HEK293 (cell line): Measurements from ENCODE around the gene TMEM234.

Source experiments
- CTCF ChIA-PET: fragments of 350-600 bp; formaldehyde crosslinking; extraction: SDS; loops from one replicate; lab custom pipeline; 2021; ENCODE audit warnings: antibody characterized with exemption; lab: Yijun Ruan, JAX
- POLR2A ChIA-PET: fragments of 300-600 bp; formaldehyde crosslinking; extraction: SDS; loops from one replicate; lab custom pipeline; 2020; ENCODE audit warnings: antibody characterized with exemption, inconsistent platforms; lab: Yijun Ruan, JAX
- H3K27ac ChIP-seq: fragments of 200-500 bp; sonication (Bioruptor generic); 2 replicates; pipeline ENCODE4 v1.5.1; 2014; ENCODE audit warnings: low read depth, low read length, control low read depth, inconsistent platforms; ENCODE audit errors: extremely low read depth
- H3K36me3 ChIP-seq, 2 experiments: fragments of 200-500 bp in 1 of 2; sonication (Bioruptor generic) in 1 of 2; 1 replicate in 1 of 2; 2 replicates in 1 of 2; pipeline ENCODE4 v1.5.1; 2014 to 2017; ENCODE audit warnings: inconsistent platforms in 2 of 2, low read length in 2 of 2; ENCODE audit not compliant: control insufficient read depth in 2 of 2, insufficient read depth in 1 of 2
- H3K4me1 ChIP-seq: fragments of 200-500 bp; sonication (Bioruptor generic); 2 replicates; pipeline ENCODE4 v1.5.1; 2014; ENCODE audit warnings: mild to moderate bottlenecking, low read length, inconsistent platforms; ENCODE audit not compliant: control insufficient read depth, insufficient read depth
- H3K4me3 ChIP-seq: 2 replicates; pipeline ENCODE4 v1.5.1; 2011; ENCODE audit warnings: low read depth, mild to moderate bottlenecking, control low read depth, low read length, moderate library complexity
- H3K9me3 ChIP-seq: fragments of 200-500 bp; sonication (Bioruptor generic); 2 replicates; pipeline ENCODE4 v1.5.1; 2014; ENCODE audit warnings: low read depth, low read length, inconsistent platforms; ENCODE audit not compliant: control insufficient read depth, insufficient read depth
- GLIS1 ChIP-seq: fragments of 450-650 bp; formaldehyde crosslinking; IDR thresholded peaks from 2 replicates; pipeline ENCODE4 v1.5.1; 2016; ENCODE audit warnings: missing biosample characterization, missing genetic modification characterization
- GLIS2 ChIP-seq: fragments of 450-650 bp; formaldehyde crosslinking; IDR thresholded peaks from 2 replicates; pipeline ENCODE4 v1.5.1; 2016; ENCODE audit warnings: missing biosample characterization, missing genetic modification characterization
- MZF1 ChIP-seq: fragments of 450-650 bp; formaldehyde crosslinking; IDR thresholded peaks from 2 replicates; pipeline ENCODE4 v1.5.1; 2017; ENCODE audit warnings: missing biosample characterization, missing genetic modification characterization, borderline replicate concordance
- ZIC2 ChIP-seq: fragments of 450-650 bp; formaldehyde crosslinking; IDR thresholded peaks from 2 replicates; pipeline ENCODE4 v1.5.1; 2016; ENCODE audit warnings: missing biosample characterization, missing genetic modification characterization
- ZNF26 ChIP-seq: fragments of 450-650 bp; formaldehyde crosslinking; IDR thresholded peaks from 2 replicates; pipeline ENCODE4 v1.5.1; 2016; ENCODE audit warnings: missing biosample characterization, missing genetic modification characterization
- ZNF366 ChIP-seq: fragments of 450-650 bp; formaldehyde crosslinking; conservative IDR thresholded peaks from 2 replicates; pipeline ENCODE4 v1.5.1; 2016; ENCODE audit warnings: missing biosample characterization, missing genetic modification characterization
- ZNF37A ChIP-seq: fragments of 450-650 bp; IDR thresholded peaks from 2 replicates; pipeline ENCODE4 v1.5.1; 2018; ENCODE audit warnings: missing biosample characterization, missing genetic modification characterization
- ZNF529 ChIP-seq: fragments of 450-650 bp; formaldehyde crosslinking; IDR thresholded peaks from 2 replicates; pipeline ENCODE4 v1.5.1; 2017; ENCODE audit warnings: missing genetic modification characterization, missing biosample characterization; ENCODE audit not compliant: insufficient replicate concordance
- ZNF558 ChIP-seq: fragments of 450-650 bp; formaldehyde crosslinking; IDR thresholded peaks from 2 replicates; pipeline ENCODE4 v1.5.1; 2016; ENCODE audit warnings: missing biosample characterization, missing genetic modification characterization
- ZNF580 ChIP-seq: fragments of 450-650 bp; formaldehyde crosslinking; IDR thresholded peaks from 2 replicates; pipeline ENCODE4 v1.5.1; 2016; ENCODE audit warnings: missing biosample characterization, missing genetic modification characterization
- ZNF600 ChIP-seq: fragments of 450-650 bp; formaldehyde crosslinking; IDR thresholded peaks from 2 replicates; pipeline ENCODE4 v1.5.1; 2016; ENCODE audit warnings: missing biosample characterization, missing genetic modification characterization
- ZNF626 ChIP-seq: fragments of 450-650 bp; sonication (Bioruptor Pico); formaldehyde crosslinking; IDR thresholded peaks from 2 replicates; pipeline ENCODE4 v1.5.1; 2018; ENCODE audit warnings: missing biosample characterization, missing genetic modification characterization, inconsistent platforms
- TF ChIP-seq, protein P1 (sequence below): fragments of 450-650 bp; formaldehyde crosslinking; IDR thresholded peaks from 2 replicates; pipeline ENCODE4 v1.5.1; 2016; ENCODE audit warnings: missing biosample characterization, missing genetic modification characterization
- TF ChIP-seq, protein P2 (sequence below): fragments of 450-650 bp; formaldehyde crosslinking; IDR thresholded peaks from 2 replicates; pipeline ENCODE4 v1.5.1; 2016; ENCODE audit warnings: missing biosample characterization, missing genetic modification characterization

Gene TMEM234

DNA sequence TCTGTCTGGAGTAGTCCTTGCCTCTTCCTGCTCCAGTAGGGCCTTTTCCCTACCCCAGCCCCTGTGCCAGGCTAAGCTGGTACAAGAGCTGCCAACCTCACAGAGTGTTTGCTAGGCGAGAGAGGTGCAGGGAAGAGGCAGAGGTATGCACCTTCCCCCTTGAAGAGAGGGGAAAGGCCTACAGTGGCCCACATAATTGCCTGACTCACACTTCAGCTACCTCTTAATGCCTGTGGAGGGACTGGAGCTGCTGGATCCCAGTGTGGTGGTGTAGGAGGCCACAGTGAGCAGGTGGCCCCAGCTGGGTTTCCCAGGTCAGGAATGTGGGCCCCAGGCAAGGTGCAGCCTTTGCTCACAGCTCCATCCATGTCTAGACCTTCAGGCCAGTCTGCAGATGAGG is 25.1 kb downstream of the TMEM234 start:
- ChIA-PET CTCF (no interaction called here), POLR2A (interaction anchor here (0.7 to 5.0 kb wide), 8 partner anchors 9 to 139 kb away, joined by 3 to 25 read pairs (median 4); partner anchors contain the start of genes MARCKSL1 and TXLNA)
- no peak overlapping the region for H3K27ac ChIP-seq
- no peaks in the 10 kb centered on the region; the same call in 1 of the 2 replicates for H3K4me1 ChIP-seq
- no peaks in the 10 kb centered on the region for H3K9me3 ChIP-seq
- H3K36me3 ChIP-seq = peaks cover 13 to 71% of the 10 kb centered on the region in 2 experiments; a peak in 2 of 3 replicates
- TF ChIP-seq ZNF26 (tag by site-specific recombination) (no peak), ZNF580 (tag by site-specific recombination) (no peak), ZNF37A (tag by site-specific recombination) (no peak), ZNF366 (tag by site-specific recombination) (0 out of 2 replicates have a peak, but pooled peaks have one; percentile 22), ZNF626 (tag by site-specific recombination) (no peak), GLIS2 (tag by site-specific recombination) (0 out of 2 replicates have a peak, but pooled peaks have one; percentile 17), ZIC2 (peak; percentile 20; the same call in 1 of the 2 replicates), MZF1 (tag by site-specific recombination) (no peak)
- TF ChIP-seq, protein P1, sequence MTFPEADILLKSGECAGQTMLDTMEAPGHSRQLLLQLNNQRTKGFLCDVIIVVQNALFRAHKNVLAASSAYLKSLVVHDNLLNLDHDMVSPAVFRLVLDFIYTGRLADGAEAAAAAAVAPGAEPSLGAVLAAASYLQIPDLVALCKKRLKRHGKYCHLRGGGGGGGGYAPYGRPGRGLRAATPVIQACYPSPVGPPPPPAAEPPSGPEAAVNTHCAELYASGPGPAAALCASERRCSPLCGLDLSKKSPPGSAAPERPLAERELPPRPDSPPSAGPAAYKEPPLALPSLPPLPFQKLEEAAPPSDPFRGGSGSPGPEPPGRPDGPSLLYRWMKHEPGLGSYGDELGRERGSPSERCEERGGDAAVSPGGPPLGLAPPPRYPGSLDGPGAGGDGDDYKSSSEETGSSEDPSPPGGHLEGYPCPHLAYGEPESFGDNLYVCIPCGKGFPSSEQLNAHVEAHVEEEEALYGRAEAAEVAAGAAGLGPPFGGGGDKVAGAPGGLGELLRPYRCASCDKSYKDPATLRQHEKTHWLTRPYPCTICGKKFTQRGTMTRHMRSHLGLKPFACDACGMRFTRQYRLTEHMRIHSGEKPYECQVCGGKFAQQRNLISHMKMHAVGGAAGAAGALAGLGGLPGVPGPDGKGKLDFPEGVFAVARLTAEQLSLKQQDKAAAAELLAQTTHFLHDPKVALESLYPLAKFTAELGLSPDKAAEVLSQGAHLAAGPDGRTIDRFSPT = 0 out of 2 replicates have a peak, but pooled peaks have one; percentile 35
- TF ChIP-seq, all 188 proteins: peak for 4
- no peak overlapping the region for H3K4me3 ChIP-seq

DNA sequence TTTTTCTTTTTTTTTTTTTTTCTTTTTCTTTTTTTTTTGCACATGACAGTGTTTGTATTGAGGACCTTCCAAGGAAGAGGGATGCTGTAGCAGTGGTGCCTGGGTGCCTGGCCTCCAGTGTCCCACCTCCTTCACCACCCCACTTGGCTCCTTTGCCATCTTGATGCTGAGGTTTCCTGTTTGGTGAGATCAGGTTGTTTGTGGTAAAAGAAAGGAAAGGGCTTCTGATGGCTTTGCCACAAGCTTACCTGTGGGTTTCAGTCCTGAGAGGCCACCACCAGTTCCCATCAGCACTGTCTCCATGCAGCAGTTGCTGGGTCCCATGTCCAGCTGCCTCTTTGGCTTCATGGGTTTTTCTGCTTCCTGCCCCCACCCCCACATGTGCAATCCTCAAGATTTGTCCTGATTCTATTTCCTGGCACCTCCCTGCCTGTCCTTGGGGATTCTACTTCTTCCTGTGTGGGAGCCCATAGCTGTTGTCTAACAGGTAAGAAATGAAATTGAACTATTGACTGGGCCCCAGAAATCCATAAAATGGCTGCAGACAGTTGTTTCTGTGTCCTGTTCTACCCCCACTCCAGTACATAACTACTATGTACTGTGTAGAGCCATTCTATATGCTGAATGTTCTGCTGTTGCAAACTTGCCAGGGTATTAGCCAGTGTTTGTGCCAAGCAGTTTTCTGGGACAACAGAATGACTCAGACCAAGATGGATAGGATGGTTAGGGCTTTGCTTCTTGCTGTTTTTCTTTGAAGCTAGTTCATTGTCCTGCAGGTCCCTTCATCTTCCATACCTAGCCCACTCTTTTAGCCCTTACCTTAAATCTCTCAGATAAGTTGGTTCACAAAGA is 26.0 kb downstream of the TMEM234 start:
- Histone ChIP-seq H3K9me3 (no peaks in the 10 kb centered on the region), H3K4me3 (no peak overlapping the region), H3K27ac (no peak overlapping the region)
- CTCF ChIA-PET = interaction anchor here (0.5 to 0.7 kb wide), 2 partner anchors 31 to 109 kb away, joined by 3 to 4 read pairs; no protein-coding TSS in a partner anchor
- TF ChIP-seq ZNF600 (tag by site-specific recombination) = peak; percentile 41
- TF ChIP-seq ZNF558 (tag by site-specific recombination) = no peak
- TF ChIP-seq, protein P2, sequence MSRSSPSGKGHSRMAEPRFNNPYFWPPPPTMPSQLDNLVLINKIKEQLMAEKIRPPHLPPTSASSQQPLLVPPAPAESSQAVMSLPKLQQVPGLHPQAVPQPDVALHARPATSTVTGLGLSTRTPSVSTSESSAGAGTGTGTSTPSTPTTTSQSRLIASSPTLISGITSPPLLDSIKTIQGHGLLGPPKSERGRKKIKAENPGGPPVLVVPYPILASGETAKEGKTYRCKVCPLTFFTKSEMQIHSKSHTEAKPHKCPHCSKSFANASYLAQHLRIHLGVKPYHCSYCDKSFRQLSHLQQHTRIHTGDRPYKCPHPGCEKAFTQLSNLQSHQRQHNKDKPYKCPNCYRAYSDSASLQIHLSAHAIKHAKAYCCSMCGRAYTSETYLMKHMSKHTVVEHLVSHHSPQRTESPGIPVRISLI = peak; percentile 63; the same call in 1 of the 2 replicates
- no peak for TF ChIP-seq GLIS1 (tag by site-specific recombination)
- TF ChIP-seq ZNF529 (tag by site-specific recombination) = no peak
- TF ChIP-seq, all 188 proteins: peak for 2
- Histone ChIP-seq H3K36me3 (peaks cover 16 to 79% of the 10 kb centered on the region in 2 experiments; a peak in 2 of 3 replicates), H3K4me1 (no peaks in the 10 kb centered on the region; the same call in 1 of the 2 replicates)
- POLR2A ChIA-PET = interaction anchor here (0.5 to 5.0 kb wide), 7 partner anchors 8 to 140 kb away, joined by 3 to 25 read pairs (median 4); partner anchors contain the start of genes MARCKSL1 and TXLNA
